Measurements from ENCODE around the gene PIK3R3. TPM values are rescaled to one million over a fixed set of nuclear protein-coding genes. Genes with fewer than 3 reads are reported as not detected.

PIK3R3 gene
- total and polyA plus RNA-seq, 2 donors (not counting 3 experiments of a cell fraction or from before 2014, with no cell fraction given): 7.5 to 14.3 TPM

- BruUV-seq (replicated peaks): no TSS peak
Observed at GRCh38 chr1:46043458-46044017, 88.9 kb downstream of the PIK3R3 start.

DNA sequence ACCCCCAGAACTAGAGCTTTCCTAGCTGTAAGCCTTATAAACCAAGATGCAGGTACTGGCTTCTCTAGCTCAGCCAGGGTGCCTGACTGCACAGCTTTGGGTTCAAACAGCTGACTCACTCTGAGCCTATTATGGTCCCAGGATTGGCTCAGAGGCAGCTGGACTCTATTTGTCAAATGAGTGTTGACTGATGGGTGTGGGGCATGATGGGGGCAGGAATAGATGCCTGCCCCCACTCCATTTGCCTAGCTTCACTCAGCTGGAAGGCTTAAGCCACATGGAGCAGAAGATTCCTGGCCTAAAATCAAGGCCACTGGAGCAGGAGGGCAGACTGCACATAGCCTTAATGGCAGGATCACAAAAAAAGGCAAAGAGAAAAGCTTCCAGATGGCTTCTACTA, 90.5 kb downstream of the PIK3R3 start:
- DNase-seq (ENCODE audit: low read depth, low spot score) (no peak), FAIRE-seq (no peak)
- no peaks in the 10 kb centered on the region for H3K9me3 ChIP-seq (replicated peaks; ENCODE audit: control insufficient read depth, insufficient read depth, low read length)
- no peak overlapping the region for H3K27ac ChIP-seq (ENCODE audit: insufficient read depth, low read depth, low read length)
- CTCF ChIA-PET: interaction anchor here (1.4 to 2.6 kb wide), 2 partner anchors 140 to 182 kb away, joined by 11 to 12 read pairs; no protein-coding TSS in a partner anchor
- no peaks in the 10 kb centered on the region for H3K79me2 ChIP-seq (ENCODE audit: control insufficient read depth, insufficient read depth, low read length)
- peaks cover 4% of the 10 kb centered on the region for H3K4me1 ChIP-seq (ENCODE audit: control insufficient read depth, extremely low read depth, insufficient read depth, low read length)
- BruUV-seq (replicated peaks): no TSS peak
- H3K9me1 ChIP-seq (replicated peaks; ENCODE audit: control insufficient read depth, extremely low read depth, insufficient read depth, low read length): no peaks in the 10 kb centered on the region
- no peak overlapping the region for H3K9ac ChIP-seq (replicated peaks; ENCODE audit: extremely low read depth, insufficient read depth, low read length)
- peaks cover 0 to 7% of the 10 kb centered on the region in 2 experiments for H3K36me3 ChIP-seq (ENCODE audit: control insufficient read depth in 2 of 2, extremely low read depth in 1 of 2, insufficient read depth in 2 of 2, low read length in 2 of 2)
- H3K4me3 ChIP-seq (replicated peaks in 1 of 3; ENCODE audit: insufficient read depth in 1 of 3, low read depth in 1 of 3, low read length in 3 of 3): no peak overlapping the region
- POLR2A ChIA-PET: interaction anchor here (0.5 kb wide), 1 partner anchor 202 kb away, joined by 3 read pairs; no protein-coding TSS in a partner anchor
- no peaks in the 10 kb centered on the region for H4K20me1 ChIP-seq (replicated peaks; ENCODE audit: control insufficient read depth, extremely low read depth, insufficient read depth, low read length)
- dilution Hi-C loops (cut with MboI; ENCODE audit: extremely low pct_ligation_motif_present, low sequenced_read_pairs): loop anchor here (25.0 kb wide), 1 partner anchor 145 kb away; the partner anchor contains the start of genes P3R3URF, POMGNT1 and TSPAN1
- H3K4me2 ChIP-seq (ENCODE audit: insufficient read depth, low read length): no peak overlapping the region
- no peaks in the 10 kb centered on the region for H3K27me3 ChIP-seq (ENCODE audit: control insufficient read depth in 2 of 2, insufficient read depth in 2 of 2, low read length in 2 of 2)
- intact Hi-C loops (cut with micrococcal nuclease): no loop called here
- TF ChIP-seq, protein P1, sequence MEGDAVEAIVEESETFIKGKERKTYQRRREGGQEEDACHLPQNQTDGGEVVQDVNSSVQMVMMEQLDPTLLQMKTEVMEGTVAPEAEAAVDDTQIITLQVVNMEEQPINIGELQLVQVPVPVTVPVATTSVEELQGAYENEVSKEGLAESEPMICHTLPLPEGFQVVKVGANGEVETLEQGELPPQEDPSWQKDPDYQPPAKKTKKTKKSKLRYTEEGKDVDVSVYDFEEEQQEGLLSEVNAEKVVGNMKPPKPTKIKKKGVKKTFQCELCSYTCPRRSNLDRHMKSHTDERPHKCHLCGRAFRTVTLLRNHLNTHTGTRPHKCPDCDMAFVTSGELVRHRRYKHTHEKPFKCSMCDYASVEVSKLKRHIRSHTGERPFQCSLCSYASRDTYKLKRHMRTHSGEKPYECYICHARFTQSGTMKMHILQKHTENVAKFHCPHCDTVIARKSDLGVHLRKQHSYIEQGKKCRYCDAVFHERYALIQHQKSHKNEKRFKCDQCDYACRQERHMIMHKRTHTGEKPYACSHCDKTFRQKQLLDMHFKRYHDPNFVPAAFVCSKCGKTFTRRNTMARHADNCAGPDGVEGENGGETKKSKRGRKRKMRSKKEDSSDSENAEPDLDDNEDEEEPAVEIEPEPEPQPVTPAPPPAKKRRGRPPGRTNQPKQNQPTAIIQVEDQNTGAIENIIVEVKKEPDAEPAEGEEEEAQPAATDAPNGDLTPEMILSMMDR (IDR thresholded peaks at IDR 0.05; ENCODE audit: extremely low read depth in 1 of 2, insufficient read depth in 1 of 2, low read depth in 1 of 2, low read length in 2 of 2): no peak
- TF ChIP-seq GATA2 (IDR thresholded peaks at IDR 0.05; ENCODE audit: insufficient read depth, insufficient read length, low read depth, low read length) (no peak), MYC (IDR thresholded peaks at IDR 0.05; ENCODE audit: low read depth, low read length) (no peak), EZH2 (IDR thresholded peaks at IDR 0.05; ENCODE audit: borderline replicate concordance, low read depth, low read length, severe bottlenecking) (no peak), POLR2A (IDR thresholded peaks at IDR 0.05; ENCODE audit: low read depth, low read length) (no peak)
- TF ChIP-seq, protein P2, sequence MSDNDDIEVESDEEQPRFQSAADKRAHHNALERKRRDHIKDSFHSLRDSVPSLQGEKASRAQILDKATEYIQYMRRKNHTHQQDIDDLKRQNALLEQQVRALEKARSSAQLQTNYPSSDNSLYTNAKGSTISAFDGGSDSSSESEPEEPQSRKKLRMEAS (IDR thresholded peaks at IDR 0.05; ENCODE audit: insufficient read depth, insufficient read length): no peak
- no peak overlapping the region for H2AFZ ChIP-seq (ENCODE audit: low read depth, low read length)

More at GRCh38 chr1:46043458-46044017, 88.9 kb downstream of the PIK3R3 start:
- peaks cover 4% of the 10 kb centered on the region for H3K4me1 ChIP-seq (ENCODE audit: control insufficient read depth, extremely low read depth, insufficient read depth, low read length)
- H3K79me2 ChIP-seq (ENCODE audit: control insufficient read depth, insufficient read depth, low read length): no peaks in the 10 kb centered on the region
- H2AFZ ChIP-seq (ENCODE audit: low read depth, low read length): no peak overlapping the region
- ChIA-PET POLR2A (interaction anchor here (0.8 kb wide), 1 partner anchor 89 kb away, joined by 3 read pairs; the partner anchor contains the start of gene PIK3R3), CTCF (interaction anchor here (1.1 to 2.6 kb wide), 3 partner anchors 10 to 180 kb away, joined by 3 to 11 read pairs (median 4); no protein-coding TSS in a partner anchor)
- H3K36me3 ChIP-seq (ENCODE audit: control insufficient read depth in 2 of 2, extremely low read depth in 1 of 2, insufficient read depth in 2 of 2, low read length in 2 of 2): peaks cover 0 to 7% of the 10 kb centered on the region in 2 experiments
- no peak overlapping the region for H3K4me3 ChIP-seq (replicated peaks in 1 of 3; ENCODE audit: insufficient read depth in 1 of 3, low read depth in 1 of 3, low read length in 3 of 3)
- dilution Hi-C loops (cut with MboI; ENCODE audit: extremely low pct_ligation_motif_present, low sequenced_read_pairs): loop anchor here (25.0 kb wide), 1 partner anchor 144 kb away; the partner anchor contains the start of genes P3R3URF, POMGNT1 and TSPAN1
- no peaks in the 10 kb centered on the region for H4K20me1 ChIP-seq (replicated peaks; ENCODE audit: control insufficient read depth, extremely low read depth, insufficient read depth, low read length)
- no peaks in the 10 kb centered on the region for H3K9me3 ChIP-seq (replicated peaks; ENCODE audit: control insufficient read depth, insufficient read depth, low read length)
- H3K27me3 ChIP-seq (ENCODE audit: control insufficient read depth in 2 of 2, insufficient read depth in 2 of 2, low read length in 2 of 2): no peaks in the 10 kb centered on the region
- no peak overlapping the region for H3K27ac ChIP-seq (ENCODE audit: insufficient read depth, low read depth, low read length)
- no peak overlapping the region for H3K9ac ChIP-seq (replicated peaks; ENCODE audit: extremely low read depth, insufficient read depth, low read length)
- H3K9me1 ChIP-seq (replicated peaks; ENCODE audit: control insufficient read depth, extremely low read depth, insufficient read depth, low read length): no peaks in the 10 kb centered on the region
- TF ChIP-seq, protein P1 (IDR thresholded peaks at IDR 0.05; ENCODE audit: extremely low read depth in 1 of 2, insufficient read depth in 1 of 2, low read depth in 1 of 2, low read length in 2 of 2): no peak
- no peak for FAIRE-seq
- H3K4me2 ChIP-seq (ENCODE audit: insufficient read depth, low read length): no peak overlapping the region
- no peak for DNase-seq (ENCODE audit: low read depth, low spot score)
- intact Hi-C loops (cut with micrococcal nuclease): no loop called here
